HepG2 (cell line): ENCODE results near the gene PSMB2. TPM values are rescaled to one million over a fixed set of nuclear protein-coding genes. Genes with fewer than 3 reads are reported as not detected.

Experiments
- ATAC-seq: fragments of 200-7000 bp; cut with Tn5 transposase; 3 replicates; pipeline ENCODE4 v1.9.1; 2020; ENCODE audit warnings: mild to moderate bottlenecking, moderate library complexity
- BruUV-seq: library from RNA; stranded (reverse); fragments of 400-500 nt; replicated peaks from 2 replicates; lab custom pipeline; 2021; lab: Mats Ljungman, UMichigan
- CTCF ChIA-PET: fragments of 300-600 bp; formaldehyde crosslinking; extraction: SDS; loops from one replicate; lab custom pipeline; 2021; ENCODE audit warnings: low total read pairs, inconsistent platforms, low intra/inter-chr PET ratio; lab: Yijun Ruan, JAX
- POLR2A ChIA-PET: fragments of 350-600 bp; sonication (Branson Sonifier 250); formaldehyde crosslinking; loops from one replicate; lab custom pipeline; 2020; ENCODE audit warnings: antibody characterized with exemption, inconsistent platforms; lab: Yijun Ruan, JAX
- DNase-seq: peaks from one replicate; pipeline ENCODE4 v3.0.0-alpha.2; 2015; ENCODE audit warnings: low spot score
- FAIRE-seq: peaks from 3 replicates; lab custom pipeline; 2011; peaks lifted over from hg19 to GRCh38; lab: Jason Lieb, UNC
- H2AFZ ChIP-seq: one replicate; pipeline ENCODE4 v1.6.1; 2011; ENCODE audit warnings: low read length, inconsistent platforms
- H3K27ac ChIP-seq: fragments of 300-600 bp; 3 replicates; pipeline ENCODE4 v1.8.0; 2011; ENCODE audit warnings: mixed run types, mild to moderate bottlenecking, mixed read lengths, low read length, inconsistent platforms; ENCODE audit not compliant: insufficient read depth; ENCODE audit errors: extremely low read length
- H3K27me3 ChIP-seq, 2 experiments: fragments of 200-600 bp in 1 of 2; 2 replicates in 1 of 2; 3 replicates in 1 of 2; pipeline versions ENCODE4 v1.6.0 to v1.8.0; 2011; ENCODE audit warnings: low read length in 2 of 2, mild to moderate bottlenecking in 2 of 2, moderate library complexity in 2 of 2, inconsistent platforms in 1 of 2; ENCODE audit not compliant: insufficient read depth in 2 of 2, control insufficient read depth in 1 of 2
- H3K36me3 ChIP-seq, 2 experiments: fragments of 200-600 bp in 1 of 2; replicated peaks in 1 of 2; 2 replicates in 1 of 2; 3 replicates in 1 of 2; pipeline versions ENCODE4 v1.5.1 to v1.8.0; 2011; ENCODE audit warnings: low read length in 2 of 2, inconsistent platforms in 1 of 2; ENCODE audit not compliant: insufficient read depth in 2 of 2, control insufficient read depth in 1 of 2
- H3K4me1 ChIP-seq: 2 replicates; pipeline ENCODE4 v1.5.1; 2012; ENCODE audit warnings: low read length, inconsistent platforms; ENCODE audit not compliant: insufficient read depth
- H3K4me2 ChIP-seq: 2 replicates; pipeline ENCODE4 v1.6.0; 2011; ENCODE audit warnings: low read depth, low read length, inconsistent platforms
- H3K4me3 ChIP-seq, 3 experiments: fragments of 200-600 bp in 1 of 3; sonication (generic), shearing (Covaris generic) in 1 of 3; replicated peaks in 1 of 3; 2 replicates each; pipeline ENCODE4 v1.5.1; 2011 to 2016; ENCODE audit warnings: low read length in 3 of 3, inconsistent platforms in 2 of 3, low read depth in 2 of 3, mild to moderate bottlenecking in 2 of 3, control low read depth in 1 of 3, mixed read lengths in 1 of 3; ENCODE audit not compliant: insufficient read depth in 1 of 3
- H3K79me2 ChIP-seq: one replicate; pipeline ENCODE4 v1.6.1; 2011; ENCODE audit warnings: low read length, inconsistent platforms; ENCODE audit not compliant: insufficient read depth
- H3K9ac ChIP-seq: 2 replicates; pipeline ENCODE4 v1.6.0; 2011; ENCODE audit warnings: mild to moderate bottlenecking, low read depth, low read length, inconsistent platforms; ENCODE audit not compliant: insufficient read depth
- H3K9me3 ChIP-seq: 2 replicates; pipeline ENCODE4 v1.5.1; 2012; ENCODE audit warnings: mild to moderate bottlenecking, low read length
- H4K20me1 ChIP-seq: 2 replicates; pipeline ENCODE4 v1.6.0; 2011; ENCODE audit warnings: inconsistent platforms, mild to moderate bottlenecking, low read length, moderate library complexity; ENCODE audit not compliant: insufficient read depth
- DMTF1 ChIP-seq: sonication (generic); formaldehyde crosslinking; IDR thresholded peaks from 2 replicates; pipeline ENCODE4 v1.4.0; 2020; ENCODE audit warnings: mild to moderate bottlenecking, missing genetic modification reagents
- FOXJ3 ChIP-seq: sonication (generic); formaldehyde crosslinking; IDR thresholded peaks from 2 replicates; pipeline ENCODE4 v1.4.0; 2020; ENCODE audit warnings: missing genetic modification reagents, mild to moderate bottlenecking, borderline replicate concordance
- GLMP ChIP-seq: sonication (generic); formaldehyde crosslinking; IDR thresholded peaks from 2 replicates; pipeline ENCODE4 v1.9.0; 2021; ENCODE audit warnings: missing genetic modification reagents, mild to moderate bottlenecking, borderline replicate concordance
- MBD4 ChIP-seq: IDR thresholded peaks from 2 replicates; pipeline ENCODE4 v1.6.1; 2012; ENCODE audit warnings: low read length, inconsistent platforms, borderline replicate concordance
- NCOA5 ChIP-seq: sonication (generic); formaldehyde crosslinking; IDR thresholded peaks from 2 replicates; pipeline ENCODE4 v1.4.0; 2020; ENCODE audit warnings: missing genetic modification reagents
- NFAT5 ChIP-seq: sonication (generic); formaldehyde crosslinking; IDR thresholded peaks from 2 replicates; pipeline ENCODE4 v1.4.0; 2020; ENCODE audit warnings: missing genetic modification reagents
- SIX4 ChIP-seq: sonication (generic); formaldehyde crosslinking; IDR thresholded peaks from 2 replicates; pipeline ENCODE4 v1.4.0; 2020; ENCODE audit warnings: missing genetic modification reagents
- TMF1 ChIP-seq: sonication (generic); formaldehyde crosslinking; IDR thresholded peaks from 2 replicates; pipeline ENCODE4 v1.8.1; 2022; ENCODE audit warnings: low read depth, missing genetic modification reagents
- ZNF138 ChIP-seq: sonication (generic); formaldehyde crosslinking; IDR thresholded peaks from 2 replicates; pipeline ENCODE4 v1.5.0; 2020; ENCODE audit warnings: mild to moderate bottlenecking, low read depth, missing genetic modification reagents
- ZNF337 ChIP-seq: sonication (generic); formaldehyde crosslinking; IDR thresholded peaks from 2 replicates; pipeline ENCODE4 v1.5.1; 2020; ENCODE audit warnings: missing genetic modification reagents, low read depth, mild to moderate bottlenecking, borderline replicate concordance
- ZNF598 ChIP-seq: sonication (generic); formaldehyde crosslinking; IDR thresholded peaks from 2 replicates; pipeline ENCODE4 v1.5.1; 2020; ENCODE audit warnings: mild to moderate bottlenecking, missing genetic modification reagents, borderline replicate concordance
- WGBS: methylation state at CpG from one replicate; pipeline ENCODE4 v1.1.6; 2017; ENCODE audit warnings: low lambda C conversion rate; 5-methylcytosine and 5-hydroxymethylcytosine counted together
- in situ Hi-C: cut with HindIII; loops from 2 replicates; pipeline ENCODE4 v1.10.0; 2017; ENCODE audit warnings: low pct_unique_long_range_greater_than_20kb; ENCODE audit not compliant: extremely low pct_ligation_motif_present
- intact Hi-C: fragments of 100-400 bp; cut with micrococcal nuclease; formaldehyde crosslinking; loops from one replicate; pipeline ENCODE4 v1.10.0; 2022; ENCODE audit not compliant: unreplicated experiment
- polyA plus RNA-seq, 8 experiments: library from polyadenylated mRNA; depleted of rRNA in 3 of 8; stranded (reverse) in 7 of 8; unstranded in 1 of 8; fragments of >200 nt; fragmentation: Illumina TruSeq in 4 of 8; extraction: Trizol in 4 of 8; gene quantifications; 2 replicates each; pipeline versions ENCODE4 v1.2.1 to v1.2.3, GENCODE V29; 2011 to 2016; ENCODE audit warnings: low read depth in 4 of 8, missing spikeins in 1 of 8, mixed read lengths in 1 of 8; ENCODE audit not compliant: insufficient read depth in 1 of 8
- total RNA-seq, 5 experiments: library from RNA; depleted of rRNA; stranded (reverse); fragments of >200 nt; fragmentation: Illumina TruSeq; extraction: Trizol; gene quantifications; 2 replicates each; pipeline ENCODE4 v1.2.3, GENCODE V29; 2016; ENCODE audit warnings: low read depth in 1 of 5

The PSMB2 gene
- total and polyA plus RNA-seq, 2 of the 13 experiments (the other 11 are each of a cell fraction or from before 2014, with no cell fraction given) = 60.6 to 62.2 TPM

GRCh38 chr1:35615440-35615839 lies 25.9 kb downstream of the PSMB2 start:
- WGBS = 97% methylated on average over 8 of the region's 8 CpGs
- Histone ChIP-seq H3K36me3 (peaks cover 7 to 72% of the 10 kb centered on the region in 2 experiments), H3K79me2 (peaks cover 31% of the 10 kb centered on the region), H3K9me3 (no peaks in the 10 kb centered on the region), H3K27ac (no peak overlapping the region), H3K9ac (no peak overlapping the region), H3K4me3 (no peak overlapping the region), H3K4me2 (no peak overlapping the region), H2AFZ (no peak overlapping the region), H3K4me1 (no peaks in the 10 kb centered on the region), H3K27me3 (no peaks in the 10 kb centered on the region), H4K20me1 (no peaks in the 10 kb centered on the region)
- BruUV-seq = no TSS peak
- intact Hi-C loops = no loop called here
- CTCF ChIA-PET = no interaction called here
- FAIRE-seq (no peak), DNase-seq (no peak), ATAC-seq (no peak)
- POLR2A ChIA-PET = no interaction called here
- in situ Hi-C loops = no loop called here
- TF ChIP-seq DMTF1 (no peak), NFAT5 (CRISPR knock-in tag) (no peak), MBD4 (no peak), SIX4 (CRISPR knock-in tag) (no peak), NCOA5 (no peak), GLMP (CRISPR knock-in tag) (no peak), ZNF598 (CRISPR knock-in tag) (no peak), FOXJ3 (CRISPR knock-in tag) (no peak), ZNF138 (CRISPR knock-in tag) (no peak), ZNF337 (CRISPR knock-in tag) (no peak), TMF1 (CRISPR knock-in tag) (no peak)
